Hepatocyte (in vitro differentiated cells): Measurements from ENCODE around the gene BICDL1.

Experiments
- EZH2 ChIP-seq: fragments of 200-600 bp; sonication (generic); IDR thresholded peaks from 2 replicates; pipeline ENCODE4 v1.6.1; 2016; ENCODE audit warnings: antibody characterized with exemption, mild to moderate bottlenecking, borderline replicate concordance
- EZH2phosphoT487 ChIP-seq: fragments of 200-600 bp; sonication (generic); IDR thresholded peaks from one replicate; pipeline ENCODE4 v1.6.1; 2018; ENCODE audit warnings: antibody characterized with exemption, mild to moderate bottlenecking, low read depth, moderate library complexity; ENCODE audit not compliant: unreplicated experiment, severe bottlenecking
- TF ChIP-seq, protein P1 (sequence below): fragments of 200-600 bp; sonication (generic); IDR thresholded peaks from 2 replicates; pipeline ENCODE4 v1.5.1; 2016; ENCODE audit warnings: antibody characterized with exemption, mild to moderate bottlenecking; ENCODE audit not compliant: poor library complexity

- TF ChIP-seq, protein P1, sequence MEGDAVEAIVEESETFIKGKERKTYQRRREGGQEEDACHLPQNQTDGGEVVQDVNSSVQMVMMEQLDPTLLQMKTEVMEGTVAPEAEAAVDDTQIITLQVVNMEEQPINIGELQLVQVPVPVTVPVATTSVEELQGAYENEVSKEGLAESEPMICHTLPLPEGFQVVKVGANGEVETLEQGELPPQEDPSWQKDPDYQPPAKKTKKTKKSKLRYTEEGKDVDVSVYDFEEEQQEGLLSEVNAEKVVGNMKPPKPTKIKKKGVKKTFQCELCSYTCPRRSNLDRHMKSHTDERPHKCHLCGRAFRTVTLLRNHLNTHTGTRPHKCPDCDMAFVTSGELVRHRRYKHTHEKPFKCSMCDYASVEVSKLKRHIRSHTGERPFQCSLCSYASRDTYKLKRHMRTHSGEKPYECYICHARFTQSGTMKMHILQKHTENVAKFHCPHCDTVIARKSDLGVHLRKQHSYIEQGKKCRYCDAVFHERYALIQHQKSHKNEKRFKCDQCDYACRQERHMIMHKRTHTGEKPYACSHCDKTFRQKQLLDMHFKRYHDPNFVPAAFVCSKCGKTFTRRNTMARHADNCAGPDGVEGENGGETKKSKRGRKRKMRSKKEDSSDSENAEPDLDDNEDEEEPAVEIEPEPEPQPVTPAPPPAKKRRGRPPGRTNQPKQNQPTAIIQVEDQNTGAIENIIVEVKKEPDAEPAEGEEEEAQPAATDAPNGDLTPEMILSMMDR = no peak
- TF ChIP-seq EZH2phosphoT487 (no peak), EZH2 (no peak)
Measured at GRCh38 chr12:120019938-120020337, 30.9 kb downstream of the BICDL1 start.
